ENCODE measurements around the gene DNAJC5G. TPM values are rescaled to one million over a fixed set of nuclear protein-coding genes. Genes with fewer than 3 reads are reported as not detected.

Gene DNAJC5G
- total and polyA plus RNA-seq, 2 donors (not counting 3 experiments of a cell fraction or from before 2014, with no cell fraction given): 0.77 to 1.4 TPM

DNA sequence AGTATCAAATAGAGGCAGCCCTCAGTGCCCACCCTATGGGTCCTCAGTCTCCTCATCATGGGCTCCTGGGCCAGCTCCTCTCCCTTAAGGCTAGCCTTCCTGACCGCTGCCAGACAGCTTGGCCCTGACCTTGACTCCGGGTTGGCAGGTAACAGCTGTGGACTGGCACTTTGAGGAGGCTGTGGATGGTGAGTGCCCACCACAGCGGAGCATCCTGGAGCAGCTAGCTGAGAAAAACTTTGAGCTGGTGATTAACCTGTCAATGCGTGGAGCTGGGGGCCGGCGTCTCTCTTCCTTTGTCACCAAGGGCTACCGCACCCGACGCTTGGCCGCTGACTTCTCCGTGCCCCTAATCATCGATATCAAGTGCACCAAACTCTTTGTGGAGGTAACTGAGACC, 39.1 kb upstream of the DNAJC5G start:
- DNase-seq (ENCODE audit: low read depth, low spot score) (no peak), FAIRE-seq (no peak)
- ChIA-PET POLR2A (no interaction called here), CTCF (interaction anchor here (1.1 to 3.0 kb wide), 2 partner anchors 44 to 48 kb away, joined by 3 to 9 read pairs; no protein-coding TSS in a partner anchor)
- Histone ChIP-seq H3K9me3 (replicated peaks; ENCODE audit: control insufficient read depth, insufficient read depth, low read length) (no peaks in the 10 kb centered on the region), H3K9me1 (replicated peaks; ENCODE audit: control insufficient read depth, extremely low read depth, insufficient read depth, low read length) (no peaks in the 10 kb centered on the region), H3K4me2 (ENCODE audit: insufficient read depth, low read length) (no peak overlapping the region), H3K27me3 (ENCODE audit: control insufficient read depth in 2 of 2, insufficient read depth in 2 of 2, low read length in 2 of 2) (no peaks in the 10 kb centered on the region), H2AFZ (ENCODE audit: low read depth, low read length) (no peak overlapping the region), H3K27ac (ENCODE audit: insufficient read depth, low read depth, low read length) (no peak overlapping the region), H3K4me3 (replicated peaks in 1 of 3; ENCODE audit: insufficient read depth in 1 of 3, low read depth in 1 of 3, low read length in 3 of 3) (no peak overlapping the region), H3K9ac (replicated peaks; ENCODE audit: extremely low read depth, insufficient read depth, low read length) (no peak overlapping the region), H3K4me1 (ENCODE audit: control insufficient read depth, extremely low read depth, insufficient read depth, low read length) (no peaks in the 10 kb centered on the region), H3K79me2 (ENCODE audit: control insufficient read depth, insufficient read depth, low read length) (no peaks in the 10 kb centered on the region), H3K36me3 (ENCODE audit: control insufficient read depth in 2 of 2, extremely low read depth in 1 of 2, insufficient read depth in 2 of 2, low read length in 2 of 2) (peaks cover 30 to 84% of the 10 kb centered on the region in 2 experiments), H4K20me1 (replicated peaks; ENCODE audit: control insufficient read depth, extremely low read depth, insufficient read depth, low read length) (no peaks in the 10 kb centered on the region)
- intact Hi-C loops (cut with micrococcal nuclease): no loop called here
- BruUV-seq (replicated peaks): no TSS peak
- dilution Hi-C loops (cut with MboI; ENCODE audit: extremely low pct_ligation_motif_present, low sequenced_read_pairs): no loop called here
- no peak for TF ChIP-seq GATA2 (IDR thresholded peaks at IDR 0.05; ENCODE audit: insufficient read depth, insufficient read length, low read depth, low read length)
- TF ChIP-seq EZH2 (IDR thresholded peaks at IDR 0.05; ENCODE audit: borderline replicate concordance, low read depth, low read length, severe bottlenecking): no peak
- TF ChIP-seq, protein P1, sequence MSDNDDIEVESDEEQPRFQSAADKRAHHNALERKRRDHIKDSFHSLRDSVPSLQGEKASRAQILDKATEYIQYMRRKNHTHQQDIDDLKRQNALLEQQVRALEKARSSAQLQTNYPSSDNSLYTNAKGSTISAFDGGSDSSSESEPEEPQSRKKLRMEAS (IDR thresholded peaks at IDR 0.05; ENCODE audit: insufficient read depth, insufficient read length): no peak
- TF ChIP-seq MYC (IDR thresholded peaks at IDR 0.05; ENCODE audit: low read depth, low read length): no peak
- no peak for TF ChIP-seq FOS (IDR thresholded peaks at IDR 0.05; ENCODE audit: borderline replicate concordance, insufficient read depth, low read length)
- no peak for TF ChIP-seq POLR2A (IDR thresholded peaks at IDR 0.05; ENCODE audit: low read depth, low read length)
- TF ChIP-seq, protein P2, sequence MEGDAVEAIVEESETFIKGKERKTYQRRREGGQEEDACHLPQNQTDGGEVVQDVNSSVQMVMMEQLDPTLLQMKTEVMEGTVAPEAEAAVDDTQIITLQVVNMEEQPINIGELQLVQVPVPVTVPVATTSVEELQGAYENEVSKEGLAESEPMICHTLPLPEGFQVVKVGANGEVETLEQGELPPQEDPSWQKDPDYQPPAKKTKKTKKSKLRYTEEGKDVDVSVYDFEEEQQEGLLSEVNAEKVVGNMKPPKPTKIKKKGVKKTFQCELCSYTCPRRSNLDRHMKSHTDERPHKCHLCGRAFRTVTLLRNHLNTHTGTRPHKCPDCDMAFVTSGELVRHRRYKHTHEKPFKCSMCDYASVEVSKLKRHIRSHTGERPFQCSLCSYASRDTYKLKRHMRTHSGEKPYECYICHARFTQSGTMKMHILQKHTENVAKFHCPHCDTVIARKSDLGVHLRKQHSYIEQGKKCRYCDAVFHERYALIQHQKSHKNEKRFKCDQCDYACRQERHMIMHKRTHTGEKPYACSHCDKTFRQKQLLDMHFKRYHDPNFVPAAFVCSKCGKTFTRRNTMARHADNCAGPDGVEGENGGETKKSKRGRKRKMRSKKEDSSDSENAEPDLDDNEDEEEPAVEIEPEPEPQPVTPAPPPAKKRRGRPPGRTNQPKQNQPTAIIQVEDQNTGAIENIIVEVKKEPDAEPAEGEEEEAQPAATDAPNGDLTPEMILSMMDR (IDR thresholded peaks at IDR 0.05; ENCODE audit: extremely low read depth in 1 of 2, insufficient read depth in 1 of 2, low read depth in 1 of 2, low read length in 2 of 2): no peak

Measured in endothelial cell of umbilical vein (primary cell).